GM23338 (cell line): ENCODE data around the gene MAP3K4. TPM values are rescaled to one million over a fixed set of nuclear protein-coding genes. Genes with fewer than 3 reads are reported as not detected.

ENCODE experiments used
- ATAC-seq: fragments of 200-7000 bp; cut with Tn5 transposase; 3 replicates; pipeline ENCODE4 v1.9.1; 2020
- DNase-seq: peaks from one replicate; pipeline ENCODE4 v3.0.0-alpha.2; 2015; ENCODE audit warnings: low spot score
- H2AFZ ChIP-seq: fragments of 200-600 bp; sonication (generic); 2 replicates; pipeline ENCODE4 v1.8.0; 2016; ENCODE audit warnings: antibody characterized with exemption, mild to moderate bottlenecking, moderate library complexity
- H3F3A ChIP-seq: fragments of 200-600 bp; sonication (generic); replicated peaks from 2 replicates; pipeline ENCODE4 v1.8.0; 2017; ENCODE audit warnings: antibody characterized with exemption, mixed run types, low read depth
- H3K27ac ChIP-seq: fragments of 200-600 bp; sonication (generic); 2 replicates; pipeline ENCODE4 v1.6.1; 2016; ENCODE audit warnings: low read depth
- H3K27me3 ChIP-seq: fragments of 200-600 bp; sonication (generic); 2 replicates; pipeline ENCODE4 v1.8.0; 2016; ENCODE audit warnings: mild to moderate bottlenecking, mixed run types, moderate library complexity; ENCODE audit not compliant: insufficient read depth
- H3K36me3 ChIP-seq: fragments of 200-600 bp; sonication (generic); 2 replicates; pipeline ENCODE4 v1.8.0; 2016; ENCODE audit warnings: mild to moderate bottlenecking; ENCODE audit not compliant: insufficient read depth
- H3K4me1 ChIP-seq: fragments of 200-600 bp; sonication (generic); 2 replicates; pipeline ENCODE4 v1.8.0; 2016; ENCODE audit warnings: mild to moderate bottlenecking, moderate library complexity; ENCODE audit not compliant: insufficient read depth
- H3K4me2 ChIP-seq: fragments of 200-600 bp; sonication (generic); 2 replicates; pipeline ENCODE4 v1.7.1; 2017; ENCODE audit warnings: mixed run types
- H3K4me3 ChIP-seq: fragments of 200-600 bp; sonication (generic); 2 replicates; pipeline ENCODE4 v1.6.1; 2016; ENCODE audit warnings: mixed run types
- H3K79me2 ChIP-seq: fragments of 200-600 bp; sonication (generic); replicated peaks from 2 replicates; pipeline ENCODE4 v1.8.0; 2017; ENCODE audit warnings: mild to moderate bottlenecking; ENCODE audit not compliant: insufficient read depth
- H3K9me2 ChIP-seq: fragments of 200-600 bp; sonication (generic); 2 replicates; pipeline ENCODE4 v1.8.0; 2017; ENCODE audit not compliant: insufficient read depth
- H4K20me1 ChIP-seq: fragments of 200-600 bp; sonication (generic); replicated peaks from 2 replicates; pipeline ENCODE4 v1.8.0; 2017; ENCODE audit warnings: mild to moderate bottlenecking; ENCODE audit not compliant: insufficient read depth
- H3K27ac Mint-ChIP-seq: 2 replicates; pipeline ENCODE4 v1.8.0; 2020; ENCODE audit warnings: inconsistent platforms, mild to moderate bottlenecking, moderate library complexity, mixed read lengths
- H3K27me3 Mint-ChIP-seq: 3 replicates; pipeline ENCODE4 v1.8.0; 2022; ENCODE audit warnings: low read depth, mild to moderate bottlenecking, moderate library complexity, mixed read lengths, inconsistent platforms; ENCODE audit not compliant: insufficient read depth, poor library complexity
- H3K36me3 Mint-ChIP-seq: 3 replicates; pipeline ENCODE4 v1.8.0; 2021; ENCODE audit warnings: low read depth, mild to moderate bottlenecking, inconsistent platforms, moderate library complexity, mixed read lengths
- H3K4me1 Mint-ChIP-seq: 3 replicates; pipeline ENCODE4 v1.8.0; 2020; ENCODE audit warnings: mild to moderate bottlenecking, inconsistent platforms, mixed read lengths
- H3K4me3 Mint-ChIP-seq: 3 replicates; pipeline ENCODE4 v1.8.0; 2021; ENCODE audit warnings: moderate library complexity, mild to moderate bottlenecking, inconsistent platforms, mixed read lengths
- H3K9me3 Mint-ChIP-seq: 3 replicates; pipeline ENCODE4 v1.8.0; 2020; ENCODE audit warnings: moderate library complexity, mild to moderate bottlenecking, inconsistent platforms, mixed read lengths
- EZH2 ChIP-seq: fragments of 200-600 bp; sonication (generic); IDR thresholded peaks from one replicate; pipeline ENCODE4 v1.8.0; 2017; ENCODE audit warnings: antibody characterized with exemption, mild to moderate bottlenecking, low read depth; ENCODE audit not compliant: unreplicated experiment
- EZH2phosphoT487 ChIP-seq: fragments of 200-600 bp; sonication (generic); IDR thresholded peaks from one replicate; pipeline ENCODE4 v1.8.1; 2018; ENCODE audit warnings: antibody characterized with exemption; ENCODE audit not compliant: unreplicated experiment
- JUNB ChIP-seq: IDR thresholded peaks from one replicate; pipeline ENCODE4 v1.6.1; 2016; ENCODE audit warnings: antibody characterized with exemption; ENCODE audit not compliant: unreplicated experiment
- NANOG ChIP-seq: IDR thresholded peaks from 2 replicates; pipeline ENCODE4 v1.6.1; 2016; ENCODE audit warnings: antibody characterized with exemption, borderline replicate concordance
- POLR2AphosphoS5 ChIP-seq: IDR thresholded peaks from 2 replicates; pipeline ENCODE4 v1.6.1; 2016; ENCODE audit warnings: antibody characterized with exemption, low read depth
- REST ChIP-seq: IDR thresholded peaks from one replicate; pipeline ENCODE4 v1.6.1; 2018; ENCODE audit warnings: antibody characterized with exemption; ENCODE audit not compliant: unreplicated experiment
- ZNF114 ChIP-seq: fragments of 250-450 bp; sonication (Bioruptor Pico); IDR thresholded peaks from 2 replicates; pipeline ENCODE4 v1.5.0; 2020; ENCODE audit warnings: mild to moderate bottlenecking, moderate library complexity
- ZNF331 ChIP-seq: fragments of 250-450 bp; sonication (Bioruptor Pico); IDR thresholded peaks from 2 replicates; pipeline ENCODE4 v1.5.0; 2020; ENCODE audit warnings: low read depth, mild to moderate bottlenecking, moderate library complexity
- ZNF462 ChIP-seq: fragments of 250-450 bp; sonication (Bioruptor Pico); IDR thresholded peaks from 2 replicates; pipeline ENCODE4 v1.5.0; 2020; ENCODE audit warnings: mild to moderate bottlenecking, moderate library complexity
- polyA plus RNA-seq: library from polyadenylated mRNA; unstranded; fragments of >200 nt; fragmentation: Nextera tagmentation; extraction: Ambion mirVana; gene quantifications from 2 replicates; pipeline ENCODE4 v1.2.1, GENCODE V29; 2016
- total RNA-seq: library from RNA; depleted of rRNA; stranded (reverse); fragments of >200 nt; shearing (Covaris generic); gene quantifications from 2 replicates; pipeline ENCODE4 v1.2.3, GENCODE V29; 2014

The MAP3K4 gene
- total and polyA plus RNA-seq, 2 experiments from 2014 or later = 44.4 to 48.8 TPM

DNA sequence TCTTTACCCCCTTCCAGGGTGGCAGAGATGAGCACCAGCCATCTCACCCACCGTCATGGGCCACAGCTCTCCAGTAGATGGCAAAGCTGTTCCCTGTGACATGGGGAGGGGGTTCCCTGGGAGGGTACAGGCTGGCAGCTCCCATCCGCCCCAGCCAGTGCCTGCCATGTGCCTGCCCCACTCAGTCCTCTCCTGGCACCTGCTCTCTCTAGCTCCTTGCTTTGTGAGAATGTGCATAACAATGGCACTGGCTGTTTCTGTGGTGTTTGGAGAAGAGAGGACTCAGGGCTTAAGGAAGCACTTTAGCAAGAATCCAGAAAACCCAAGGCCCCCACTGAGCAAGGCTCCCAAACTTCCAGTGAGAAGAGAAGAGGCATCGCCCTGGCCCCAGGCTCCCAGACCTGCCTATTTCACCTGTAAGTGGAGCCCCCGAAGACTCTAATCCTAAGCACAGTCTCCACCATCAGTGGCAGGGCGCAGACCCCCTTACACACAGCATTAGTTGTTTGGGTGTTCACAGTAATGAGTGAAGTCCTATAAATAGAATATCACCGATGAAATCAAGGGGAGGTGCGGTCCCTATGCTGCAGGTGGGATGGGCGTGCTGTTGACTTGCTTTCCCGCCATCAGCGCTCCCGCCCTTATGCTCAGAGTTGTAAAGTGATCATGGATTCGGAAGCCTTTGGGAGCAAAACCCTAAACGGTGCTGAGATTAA, 172.1 kb downstream of the MAP3K4 start:
- no peak for TF ChIP-seq POLR2AphosphoS5
- no peak for TF ChIP-seq EZH2phosphoT487
- TF ChIP-seq EZH2 = no peak
- TF ChIP-seq JUNB = no peak
- no peak for TF ChIP-seq NANOG
- TF ChIP-seq ZNF331 (CRISPR knock-in tag) = no peak
- TF ChIP-seq REST = no peak
- TF ChIP-seq ZNF114 (CRISPR knock-in tag) = no peak
- peak; percentile 73 for TF ChIP-seq ZNF462 (CRISPR knock-in tag)
- Histone ChIP-seq H3K27ac (no peak overlapping the region), H3K4me2 (no peak overlapping the region; the same call in 1 of the 2 replicates), H3F3A (no peaks in the 10 kb centered on the region), H3K9me2 (no peaks in the 10 kb centered on the region), H2AFZ (no peak overlapping the region), H3K36me3 (no peaks in the 10 kb centered on the region), H3K79me2 (peaks cover 9% of the 10 kb centered on the region), H3K27me3 (no peaks in the 10 kb centered on the region), H4K20me1 (peaks cover 8% of the 10 kb centered on the region; the same call in 1 of the 2 replicates), H3K4me1 (peaks cover 10% of the 10 kb centered on the region), H3K4me3 (no peak overlapping the region)
- Mint-ChIP-seq H3K9me3 (no peaks in the 10 kb centered on the region), H3K27me3 (peaks cover 7% of the 10 kb centered on the region), H3K27ac (no peak overlapping the region), H3K36me3 (peaks cover 64% of the 10 kb centered on the region), H3K4me3 (no peak overlapping the region), H3K4me1 (peaks cover 37% of the 10 kb centered on the region)
- ATAC-seq = peak; percentile 85
- peak; percentile 58 for DNase-seq
